IMR-90 (cell line): ENCODE data around the gene OPN4. TPM values are rescaled to one million over a fixed set of nuclear protein-coding genes. Genes with fewer than 3 reads are reported as not detected.

Experiments used
- ATAC-seq: fragments of 200-7000 bp; cut with Tn5 transposase; 2 replicates; pipeline ENCODE4 v1.9.1; 2020; ENCODE audit warnings: low read depth, mild to moderate bottlenecking, moderate library complexity
- BruUV-seq: library from RNA; stranded (reverse); fragments of 400-500 nt; replicated peaks from 2 replicates; lab custom pipeline; 2021; lab: Mats Ljungman, UMichigan
- CTCF ChIA-PET: fragments of 300-600 bp; formaldehyde crosslinking; extraction: SDS; loops from one replicate; lab custom pipeline; 2021; ENCODE audit warnings: antibody characterized with exemption; lab: Yijun Ruan, JAX
- POLR2A ChIA-PET: fragments of 300-600 bp; sonication (Branson Sonifier 250); formaldehyde crosslinking; loops from one replicate; lab custom pipeline; 2022; ENCODE audit warnings: antibody characterized with exemption; ENCODE audit not compliant: unreplicated experiment; lab: Charles Lee
- DNase-seq: peaks from one replicate; pipeline ENCODE4 v3.0.0; 2013
- H2AFZ ChIP-seq: replicated peaks from 2 replicates; pipeline ENCODE3; 2013; ENCODE audit warnings: low read length, mild to moderate bottlenecking; ENCODE audit not compliant: poor library complexity
- H2AK5ac ChIP-seq: 2 replicates; pipeline ENCODE4 v1.6.1; 2013; ENCODE audit warnings: low read depth, low read length, inconsistent platforms
- H2AK9ac ChIP-seq: replicated peaks from 2 replicates; pipeline ENCODE3; 2013; ENCODE audit warnings: mild to moderate bottlenecking, low read depth, low read length, moderate library complexity; ENCODE audit not compliant: poor library complexity
- H2BK120ac ChIP-seq: 2 replicates; pipeline ENCODE4 v1.6.1; 2013; ENCODE audit warnings: low read depth, low read length, inconsistent platforms
- H2BK15ac ChIP-seq: 3 replicates; pipeline ENCODE4 v1.6.1; 2013; ENCODE audit warnings: low read depth, low read length, inconsistent platforms
- H2BK20ac ChIP-seq: 2 replicates; pipeline ENCODE4 v1.6.1; 2013; ENCODE audit warnings: low read depth, mild to moderate bottlenecking, inconsistent platforms, low read length, moderate library complexity
- H2BK5ac ChIP-seq: 2 replicates; pipeline ENCODE4 v1.6.1; 2013; ENCODE audit warnings: mild to moderate bottlenecking, low read depth, low read length, inconsistent platforms; ENCODE audit not compliant: poor library complexity, severe bottlenecking
- H3K14ac ChIP-seq: replicated peaks from 2 replicates; pipeline ENCODE4 v1.6.1; 2013; ENCODE audit warnings: low read depth, low read length, inconsistent platforms
- H3K18ac ChIP-seq: 2 replicates; pipeline ENCODE4 v1.6.1; 2013; ENCODE audit warnings: low read depth, low read length, control low read depth
- H3K23ac ChIP-seq: 2 replicates; pipeline ENCODE4 v1.6.1; 2013; ENCODE audit warnings: low read depth, low read length, inconsistent platforms
- H3K27ac ChIP-seq: 2 replicates; pipeline ENCODE4 v1.5.1; 2013; ENCODE audit warnings: mild to moderate bottlenecking, control low read depth, low read length; ENCODE audit not compliant: insufficient read depth
- H3K27me3 ChIP-seq: 2 replicates; pipeline ENCODE4 v1.6.1; 2013; ENCODE audit warnings: low read length; ENCODE audit not compliant: control insufficient read depth, insufficient read depth
- H3K36me3 ChIP-seq: 2 replicates; pipeline ENCODE4 v1.6.1; 2013; ENCODE audit warnings: low read length, mixed read lengths; ENCODE audit not compliant: control insufficient read depth, insufficient read depth
- H3K4ac ChIP-seq: 2 replicates; pipeline ENCODE4 v1.6.1; 2013; ENCODE audit warnings: low read depth, low read length, inconsistent platforms
- H3K4me1 ChIP-seq: 2 replicates; pipeline ENCODE4 v1.6.1; 2013; ENCODE audit warnings: low read length, mixed read lengths; ENCODE audit not compliant: control insufficient read depth, insufficient read depth
- H3K4me2 ChIP-seq: 2 replicates; pipeline ENCODE4 v1.6.1; 2013; ENCODE audit warnings: low read depth, mild to moderate bottlenecking, control low read depth, low read length, moderate library complexity
- H3K4me3 ChIP-seq: 2 replicates; pipeline ENCODE4 v1.5.1; 2013; ENCODE audit warnings: low read depth, mild to moderate bottlenecking, control low read depth, low read length, moderate library complexity; ENCODE audit not compliant: insufficient read depth
- H3K56ac ChIP-seq: 2 replicates; pipeline ENCODE4 v1.6.1; 2013; ENCODE audit warnings: low read length, inconsistent platforms; ENCODE audit not compliant: insufficient read depth; ENCODE audit errors: extremely low read depth
- H3K79me1 ChIP-seq, 2 experiments: 2 replicates each; pipeline ENCODE4 v1.6.1; 2013; ENCODE audit warnings: low read length in 2 of 2, inconsistent platforms in 1 of 2, low read depth in 1 of 2
- H3K9ac ChIP-seq: 2 replicates; pipeline ENCODE4 v1.6.1; 2013; ENCODE audit warnings: low read depth, low read length, control low read depth
- H3K9me1 ChIP-seq: 2 replicates; pipeline ENCODE4 v1.6.1; 2013; ENCODE audit warnings: low read length, inconsistent platforms; ENCODE audit not compliant: insufficient read depth
- H3K9me3 ChIP-seq: 2 replicates; pipeline ENCODE4 v1.6.1; 2013; ENCODE audit warnings: low read length; ENCODE audit not compliant: control insufficient read depth, insufficient read depth
- H4K20me1 ChIP-seq: 2 replicates; pipeline ENCODE4 v1.6.1; 2013; ENCODE audit warnings: low read length, inconsistent platforms; ENCODE audit not compliant: insufficient read depth
- H4K5ac ChIP-seq: 2 replicates; pipeline ENCODE4 v1.6.1; 2013; ENCODE audit warnings: mild to moderate bottlenecking, low read depth, low read length, control low read depth
- H4K8ac ChIP-seq, 2 experiments: 2 replicates each; pipeline ENCODE4 v1.6.1; 2013; ENCODE audit warnings: low read depth in 2 of 2, low read length in 2 of 2, control low read depth in 1 of 2, inconsistent platforms in 1 of 2
- H4K91ac ChIP-seq: 2 replicates; pipeline ENCODE4 v1.6.1; 2013; ENCODE audit warnings: low read depth, low read length, inconsistent platforms; ENCODE audit not compliant: insufficient read depth
- BHLHE40 ChIP-seq: fragments of 150-350 bp; IDR thresholded peaks from 2 replicates; pipeline ENCODE4 v1.6.1; 2016; ENCODE audit warnings: mild to moderate bottlenecking, low read depth, low read length
- CEBPB ChIP-seq: IDR thresholded peaks from 2 replicates; pipeline ENCODE4 v1.6.1; 2012; ENCODE audit warnings: low read depth, low read length, improper control_type of control experiment
- CHD1 ChIP-seq: IDR thresholded peaks from 2 replicates; pipeline ENCODE4 v1.6.1; 2012; ENCODE audit warnings: low read depth, low read length, improper control_type of control experiment
- ELK1 ChIP-seq: fragments of 150-350 bp; IDR thresholded peaks from 2 replicates; pipeline ENCODE4 v1.6.1; 2016; ENCODE audit warnings: low read depth, mild to moderate bottlenecking, low read length, moderate library complexity, borderline replicate concordance
- FOS ChIP-seq: fragments of 150-350 bp; IDR thresholded peaks from 2 replicates; pipeline ENCODE4 v1.6.1; 2016; ENCODE audit warnings: low read depth, low read length
- MAFK ChIP-seq: IDR thresholded peaks from 2 replicates; pipeline ENCODE4 v1.6.1; 2012; ENCODE audit warnings: low read depth, low read length, improper control_type of control experiment
- MAZ ChIP-seq: IDR thresholded peaks from 2 replicates; pipeline ENCODE4 v1.6.1; 2012; ENCODE audit warnings: low read depth, mild to moderate bottlenecking, low read length, improper control_type of control experiment, moderate library complexity, borderline replicate concordance
- MXI1 ChIP-seq: IDR thresholded peaks from 2 replicates; pipeline ENCODE4 v1.6.1; 2012; ENCODE audit warnings: low read depth, mild to moderate bottlenecking, low read length, moderate library complexity, borderline replicate concordance
- NFE2L2 ChIP-seq: fragments of 150-350 bp; IDR thresholded peaks from 2 replicates; pipeline ENCODE4 v1.6.1; 2016; ENCODE audit warnings: low read depth, mild to moderate bottlenecking, low read length
- POLR2A ChIP-seq: IDR thresholded peaks from 2 replicates; pipeline ENCODE4 v1.6.1; 2012; ENCODE audit warnings: mild to moderate bottlenecking, low read depth, low read length
- RAD21 ChIP-seq: IDR thresholded peaks from 2 replicates; pipeline ENCODE4 v1.6.1; 2012; ENCODE audit warnings: low read length, improper control_type of control experiment
- RCOR1 ChIP-seq: IDR thresholded peaks from 2 replicates; pipeline ENCODE4 v1.6.1; 2012; ENCODE audit warnings: mild to moderate bottlenecking, low read length, improper control_type of control experiment; ENCODE audit not compliant: insufficient replicate concordance
- RFX5 ChIP-seq: IDR thresholded peaks from 2 replicates; pipeline ENCODE4 v1.8.0; 2012; ENCODE audit warnings: low read depth, mild to moderate bottlenecking, low read length, moderate library complexity
- SMC3 ChIP-seq: fragments of 150-350 bp; IDR thresholded peaks from 2 replicates; pipeline ENCODE4 v1.6.1; 2016; ENCODE audit warnings: low read depth, mild to moderate bottlenecking, antibody characterized with exemption, low read length, moderate library complexity
- USF2 ChIP-seq: fragments of 150-350 bp; IDR thresholded peaks from 2 replicates; pipeline ENCODE4 v1.6.1; 2017; ENCODE audit warnings: mild to moderate bottlenecking, antibody characterized with exemption, low read length, low read depth
- WGBS, 2 experiments: methylation state at CpG; one replicate each; pipeline versions ENCODE4 v1.1.5 to v1.1.7; 2013; ENCODE audit warnings: missing lambda C conversion rate in 2 of 2; ENCODE audit not compliant: insufficient read length in 1 of 2; ENCODE audit errors: extremely low coverage in 2 of 2; 5-methylcytosine and 5-hydroxymethylcytosine counted together
- dilution Hi-C: fragments of 300-500 bp; cut with HindIII; formaldehyde crosslinking; loops from one replicate; pipeline ENCODE4 v1.14.3; 2018; ENCODE audit warnings: low sequenced_read_pairs; ENCODE audit not compliant: unreplicated experiment
- in situ Hi-C: fragments of 300-500 bp; cut with MboI; formaldehyde crosslinking; loops from 3 replicates; pipeline ENCODE4 v1.14.3; 2019; ENCODE audit warnings: low sequenced_read_pairs, inconsistent platforms, mixed read lengths
- intact Hi-C: fragments of 100-400 bp; cut with micrococcal nuclease; formaldehyde crosslinking; loops from 2 replicates; pipeline ENCODE4 v1.10.0; 2022
- polyA plus RNA-seq, 3 experiments: library from polyadenylated mRNA; depleted of rRNA; stranded (reverse); fragments of >200 nt; gene quantifications; 2 replicates each; pipeline ENCODE4 v1.2.3, GENCODE V29; 2012; ENCODE audit warnings: low replicate concordance in 1 of 3
- total RNA-seq: library from RNA; depleted of rRNA; stranded (reverse); fragments of >200 nt; gene quantifications from 2 replicates; pipeline ENCODE4 v1.2.3, GENCODE V29; 2012
- TF ChIP-seq, protein P1 (sequence below): conservative IDR thresholded peaks from 2 replicates; pipeline ENCODE4 v1.5.1; 2012; ENCODE audit warnings: mild to moderate bottlenecking, low read depth, low read length, improper control_type of control experiment

OPN4 gene
- total and polyA plus RNA-seq, 2 of the 4 experiments (the other 2 are of a cell fraction) = 0.03 TPM; not detected in 1

- WGBS, 2 experiments = 92% methylated on average over 8 of the region's 14 CpGs; no CpG with 5 or more reads in 1 of the 2 experiments
- intact Hi-C loops = loop anchor here (2.0 kb wide), 1 partner anchor 247 kb away; no protein-coding TSS in a partner anchor
- POLR2A ChIA-PET = no interaction called here
- Histone ChIP-seq H3K36me3 (no peaks in the 10 kb centered on the region), H2AK9ac (no peak overlapping the region), H3K4me1 (peaks cover 21% of the 10 kb centered on the region), H2BK15ac (no peak overlapping the region), H3K4me2 (no peak overlapping the region), H2BK120ac (no peak overlapping the region), H4K5ac (no peak overlapping the region), H3K9ac (no peak overlapping the region), H3K27me3 (no peaks in the 10 kb centered on the region), H3K9me3 (no peaks in the 10 kb centered on the region), H2BK5ac (no peak overlapping the region), H3K4ac (no peak overlapping the region), H4K20me1 (no peaks in the 10 kb centered on the region), H2BK20ac (no peak overlapping the region), H3K27ac (no peak overlapping the region), H3K4me3 (no peak overlapping the region), H4K8ac (no peak overlapping the region), H3K56ac (no peak overlapping the region), H4K91ac (no peak overlapping the region), H2AFZ (no peak overlapping the region), H3K79me1 (no peaks in the 10 kb centered on the region), H2AK5ac (no peak overlapping the region; the same call in 1 of the 2 replicates), H3K9me1 (peaks cover 15% of the 10 kb centered on the region), H3K23ac (no peak overlapping the region), H3K18ac (no peak overlapping the region), H3K14ac (no peak overlapping the region)
- TF ChIP-seq RAD21 (no peak), CHD1 (no peak), SMC3 (no peak), CEBPB (no peak), MXI1 (no peak), ELK1 (no peak), RCOR1 (no peak), MAZ (no peak), BHLHE40 (no peak), FOS (no peak), RFX5 (no peak), POLR2A (no peak), NFE2L2 (no peak), MAFK (no peak), USF2 (no peak)
- TF ChIP-seq, protein P1, sequence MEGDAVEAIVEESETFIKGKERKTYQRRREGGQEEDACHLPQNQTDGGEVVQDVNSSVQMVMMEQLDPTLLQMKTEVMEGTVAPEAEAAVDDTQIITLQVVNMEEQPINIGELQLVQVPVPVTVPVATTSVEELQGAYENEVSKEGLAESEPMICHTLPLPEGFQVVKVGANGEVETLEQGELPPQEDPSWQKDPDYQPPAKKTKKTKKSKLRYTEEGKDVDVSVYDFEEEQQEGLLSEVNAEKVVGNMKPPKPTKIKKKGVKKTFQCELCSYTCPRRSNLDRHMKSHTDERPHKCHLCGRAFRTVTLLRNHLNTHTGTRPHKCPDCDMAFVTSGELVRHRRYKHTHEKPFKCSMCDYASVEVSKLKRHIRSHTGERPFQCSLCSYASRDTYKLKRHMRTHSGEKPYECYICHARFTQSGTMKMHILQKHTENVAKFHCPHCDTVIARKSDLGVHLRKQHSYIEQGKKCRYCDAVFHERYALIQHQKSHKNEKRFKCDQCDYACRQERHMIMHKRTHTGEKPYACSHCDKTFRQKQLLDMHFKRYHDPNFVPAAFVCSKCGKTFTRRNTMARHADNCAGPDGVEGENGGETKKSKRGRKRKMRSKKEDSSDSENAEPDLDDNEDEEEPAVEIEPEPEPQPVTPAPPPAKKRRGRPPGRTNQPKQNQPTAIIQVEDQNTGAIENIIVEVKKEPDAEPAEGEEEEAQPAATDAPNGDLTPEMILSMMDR = no peak
- BruUV-seq = no TSS peak
- in situ Hi-C loops = no loop called here
- dilution Hi-C loops = no loop called here
- ATAC-seq = no peak
- DNase-seq = no peak
- CTCF ChIA-PET = no interaction called here
Observed at GRCh38 chr10:86691333-86692022, 37.1 kb downstream of the OPN4 start.
